Pons (tissue), 1 donor: ENCODE measurements around the gene ZDHHC7.
"Not testable (repeated sequence)": the region's sequence is repeated elsewhere in the genome, so short reads cannot be mapped to it uniquely, and the experiment has no call there.

ENCODE experiments used
- DNase-seq: peaks from one replicate; pipeline ENCODE4 v3.0.0-alpha.2; 2016; ENCODE audit warnings: low spot score

The ZDHHC7 gene

GRCh38 chr16:84938616-84939015 is 72.7 kb downstream of the ZDHHC7 start:
- DNase-seq = not testable (repeated sequence)

- DNase-seq = no peak
Observed at GRCh38 chr16:84937196-84938005, 73.9 kb downstream of the ZDHHC7 start.

GRCh38 chr16:84933774-84934631 is 77.3 kb downstream of the ZDHHC7 start:
- peak; percentile 49 for DNase-seq

GRCh38 chr16:84932681-84933080 is 78.7 kb downstream of the ZDHHC7 start:
- DNase-seq = no peak

GRCh38 chr16:84931506-84931905 is 79.8 kb downstream of the ZDHHC7 start:
- DNase-seq = no peak

GRCh38 chr16:84931107-84931494 is 80.2 kb downstream of the ZDHHC7 start:
- no peak for DNase-seq

- DNase-seq = no peak
Observed at GRCh38 chr16:84930298-84931106, 80.8 kb downstream of the ZDHHC7 start.

GRCh38 chr16:84929421-84930297 is 81.7 kb downstream of the ZDHHC7 start:
- no peak for DNase-seq

GRCh38 chr16:84928679-84929420 is 82.5 kb downstream of the ZDHHC7 start:
- DNase-seq = no peak

- no peak for DNase-seq
Observed at GRCh38 chr16:84927621-84928591, 83.4 kb downstream of the ZDHHC7 start.

- DNase-seq = no peak
Observed at GRCh38 chr16:84926462-84926861, 84.9 kb downstream of the ZDHHC7 start.

GRCh38 chr16:84925773-84926372 is 85.5 kb downstream of the ZDHHC7 start:
- DNase-seq = no peak

- no peak for DNase-seq
Observed at GRCh38 chr16:84925092-84925772, 86.1 kb downstream of the ZDHHC7 start.

- no peak for DNase-seq
Observed at GRCh38 chr16:84924331-84925091, 86.8 kb downstream of the ZDHHC7 start.
